HTERT RPE-1 (cell line): Measurements from ENCODE around the gene HECTD4.
"Not testable (repeated sequence)": the region's sequence is repeated elsewhere in the genome, so short reads cannot be mapped to it uniquely, and the experiment has no call there.

ENCODE experiments used
- in situ Hi-C: fragments of 300-500 bp; cut with MboI; formaldehyde crosslinking; loops from 4 replicates; pipeline ENCODE4 v1.14.3; 2020; ENCODE audit warnings: low sequenced_read_pairs

HECTD4 gene

GRCh38 chr12:112283546-112283945 is 98.7 kb downstream of the HECTD4 start:
- in situ Hi-C loops = no loop called here

- in situ Hi-C loops = no loop called here
Observed at GRCh38 chr12:112282920-112283319, 99.3 kb downstream of the HECTD4 start.

GRCh38 chr12:112275836-112276235 is 106.4 kb downstream of the HECTD4 start:
- in situ Hi-C loops = no loop called here

- in situ Hi-C loops = no loop called here
Observed at GRCh38 chr12:112275207-112275606, 107.0 kb downstream of the HECTD4 start.

GRCh38 chr12:112270673-112271072 is 111.6 kb downstream of the HECTD4 start:
- in situ Hi-C loops = no loop called here

- in situ Hi-C loops = no loop called here
Observed at GRCh38 chr12:112266473-112266872, 115.8 kb downstream of the HECTD4 start.

- in situ Hi-C loops = no loop called here
Observed at GRCh38 chr12:112261559-112261958, 120.7 kb downstream of the HECTD4 start.

GRCh38 chr12:112258926-112259325 is 123.3 kb downstream of the HECTD4 start:
- in situ Hi-C loops = no loop called here

- in situ Hi-C loops = no loop called here
Observed at GRCh38 chr12:112256780-112257179, 125.5 kb downstream of the HECTD4 start.

GRCh38 chr12:112252184-112252583 is 130.0 kb downstream of the HECTD4 start:
- in situ Hi-C loops = no loop called here

- in situ Hi-C loops = not testable (repeated sequence)
Observed at GRCh38 chr12:112244902-112245301, 137.3 kb downstream of the HECTD4 start.

GRCh38 chr12:112243255-112244110 is 138.7 kb downstream of the HECTD4 start:
- in situ Hi-C loops = no loop called here

GRCh38 chr12:112241176-112241575 is 141.1 kb downstream of the HECTD4 start:
- in situ Hi-C loops = no loop called here

- in situ Hi-C loops = no loop called here
Observed at GRCh38 chr12:112239881-112240280, 142.3 kb downstream of the HECTD4 start.

- in situ Hi-C loops = no loop called here
Observed at GRCh38 chr12:112239020-112239419, 143.2 kb downstream of the HECTD4 start.

GRCh38 chr12:112238441-112238840 is 143.8 kb downstream of the HECTD4 start:
- in situ Hi-C loops = no loop called here

GRCh38 chr12:112236786-112237185 is 145.4 kb downstream of the HECTD4 start:
- in situ Hi-C loops = no loop called here

- in situ Hi-C loops = no loop called here
Observed at GRCh38 chr12:112236386-112236785, 145.8 kb downstream of the HECTD4 start.

- in situ Hi-C loops = no loop called here
Observed at GRCh38 chr12:112234303-112234702, 147.9 kb downstream of the HECTD4 start.

- in situ Hi-C loops = no loop called here
Observed at GRCh38 chr12:112233242-112233641, 149.0 kb downstream of the HECTD4 start.

- in situ Hi-C loops = no loop called here
Observed at GRCh38 chr12:112230136-112230535, 152.1 kb downstream of the HECTD4 start.

GRCh38 chr12:112226768-112227167 is 155.5 kb downstream of the HECTD4 start:
- in situ Hi-C loops = no loop called here

GRCh38 chr12:112220628-112221027 is 161.6 kb downstream of the HECTD4 start:
- in situ Hi-C loops = not testable (repeated sequence)
